Smooth muscle cell (in vitro differentiated cells): ENCODE data around the gene JDP2. TPM values are rescaled to one million over a fixed set of nuclear protein-coding genes. Genes with fewer than 3 reads are reported as not detected.

Experiments
- DNase-seq: peaks from one replicate; lab custom pipeline; 2025; ENCODE audit not compliant: unreplicated experiment; lab: John Stamatoyannopoulos, UW
- H2AFZ ChIP-seq: fragments of 200-600 bp; sonication (generic); 2 replicates; pipeline ENCODE4 v1.6.0; 2016; ENCODE audit warnings: antibody characterized with exemption, low read depth, mild to moderate bottlenecking
- H3F3A ChIP-seq: fragments of 200-600 bp; sonication (generic); 2 replicates; pipeline ENCODE4 v1.6.0; 2017; ENCODE audit warnings: antibody characterized with exemption, low read depth
- H3K27ac ChIP-seq: fragments of 200-600 bp; sonication (generic); 2 replicates; pipeline ENCODE4 v1.5.1; 2016; ENCODE audit warnings: low read depth, mild to moderate bottlenecking
- H3K27me3 ChIP-seq: fragments of 200-600 bp; sonication (generic); 2 replicates; pipeline ENCODE4 v1.6.1; 2016; ENCODE audit warnings: low read depth, mild to moderate bottlenecking
- H3K36me3 ChIP-seq: fragments of 200-600 bp; sonication (generic); 2 replicates; pipeline ENCODE4 v1.5.1; 2016; ENCODE audit warnings: low read depth
- H3K4me1 ChIP-seq: fragments of 200-600 bp; sonication (generic); 2 replicates; pipeline ENCODE4 v1.5.1; 2016; ENCODE audit warnings: low read depth
- H3K4me2 ChIP-seq: fragments of 200-600 bp; sonication (generic); 2 replicates; pipeline ENCODE4 v1.6.0; 2016; ENCODE audit warnings: mild to moderate bottlenecking
- H3K4me3 ChIP-seq: fragments of 200-600 bp; sonication (generic); 2 replicates; pipeline ENCODE4 v1.5.1; 2016; ENCODE audit warnings: mild to moderate bottlenecking
- H3K79me2 ChIP-seq: fragments of 200-600 bp; sonication (generic); 2 replicates; pipeline ENCODE4 v1.6.0; 2016; ENCODE audit warnings: low read depth, mild to moderate bottlenecking
- H3K9ac ChIP-seq: fragments of 200-600 bp; sonication (generic); 2 replicates; pipeline ENCODE4 v1.6.0; 2016; ENCODE audit warnings: low read depth
- H3K9me3 ChIP-seq: fragments of 200-600 bp; sonication (generic); replicated peaks from 2 replicates; pipeline ENCODE4 v1.5.1; 2016; ENCODE audit warnings: low read depth
- H4K20me1 ChIP-seq: fragments of 200-600 bp; sonication (generic); 2 replicates; pipeline ENCODE4 v1.6.0; 2016; ENCODE audit warnings: low read depth
- WGBS: methylation state at CpG from one replicate; pipeline ENCODE4 v1.1.7; 2016; ENCODE audit warnings: low lambda C conversion rate; 5-methylcytosine and 5-hydroxymethylcytosine counted together
- polyA plus RNA-seq: library from polyadenylated mRNA; unstranded; fragments of >200 nt; fragmentation: Nextera tagmentation; extraction: Ambion mirVana; gene quantifications from 2 replicates; pipeline ENCODE4 v1.2.1, GENCODE V29; 2016
- total RNA-seq: library from RNA; depleted of rRNA; stranded (reverse); fragments of >200 nt; gene quantifications from 2 replicates; pipeline ENCODE4 v1.2.3, GENCODE V29; 2014
- TF ChIP-seq, protein P1 (sequence below): fragments of 200-600 bp; sonication (generic); IDR thresholded peaks from 2 replicates; pipeline ENCODE4 v1.5.1; 2017; ENCODE audit warnings: borderline replicate concordance, mild to moderate bottlenecking, antibody characterized with exemption; ENCODE audit not compliant: insufficient read depth, poor library complexity, severe bottlenecking

Gene JDP2
- total and polyA plus RNA-seq, 2 experiments from 2014 or later, result 70.3 to 126 TPM

DNA sequence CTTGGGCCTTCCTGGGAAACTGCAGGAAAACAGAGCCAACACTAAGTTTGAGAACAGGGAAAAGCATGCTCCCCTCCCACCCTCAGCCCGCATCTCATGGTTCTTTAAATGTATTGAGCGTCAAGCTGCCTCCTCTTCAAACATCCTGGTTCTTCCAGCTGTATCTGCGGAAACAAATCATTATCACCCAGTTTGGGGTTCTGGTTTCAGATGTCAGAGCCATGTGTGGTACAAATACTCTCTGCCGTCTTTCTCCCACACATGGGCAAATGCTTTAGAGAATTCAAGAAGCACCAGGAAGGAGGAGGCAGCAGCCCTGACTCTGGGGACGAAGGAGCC, 29.1 kb downstream of the JDP2 start:
- H3K27ac ChIP-seq, result peak overlapping the region; percentile 3
- H3K4me3 ChIP-seq, result no peak overlapping the region
- peaks cover 35% of the 10 kb centered on the region for H3K4me1 ChIP-seq
- H3K36me3 ChIP-seq, result no peaks in the 10 kb centered on the region
- H4K20me1 ChIP-seq, result peaks cover 98% of the 10 kb centered on the region
- H3K4me2 ChIP-seq, result no peak overlapping the region
- 63% methylated on average over 5 of the region's 5 CpGs for WGBS
- no peaks in the 10 kb centered on the region for H3F3A ChIP-seq
- TF ChIP-seq, protein P1, sequence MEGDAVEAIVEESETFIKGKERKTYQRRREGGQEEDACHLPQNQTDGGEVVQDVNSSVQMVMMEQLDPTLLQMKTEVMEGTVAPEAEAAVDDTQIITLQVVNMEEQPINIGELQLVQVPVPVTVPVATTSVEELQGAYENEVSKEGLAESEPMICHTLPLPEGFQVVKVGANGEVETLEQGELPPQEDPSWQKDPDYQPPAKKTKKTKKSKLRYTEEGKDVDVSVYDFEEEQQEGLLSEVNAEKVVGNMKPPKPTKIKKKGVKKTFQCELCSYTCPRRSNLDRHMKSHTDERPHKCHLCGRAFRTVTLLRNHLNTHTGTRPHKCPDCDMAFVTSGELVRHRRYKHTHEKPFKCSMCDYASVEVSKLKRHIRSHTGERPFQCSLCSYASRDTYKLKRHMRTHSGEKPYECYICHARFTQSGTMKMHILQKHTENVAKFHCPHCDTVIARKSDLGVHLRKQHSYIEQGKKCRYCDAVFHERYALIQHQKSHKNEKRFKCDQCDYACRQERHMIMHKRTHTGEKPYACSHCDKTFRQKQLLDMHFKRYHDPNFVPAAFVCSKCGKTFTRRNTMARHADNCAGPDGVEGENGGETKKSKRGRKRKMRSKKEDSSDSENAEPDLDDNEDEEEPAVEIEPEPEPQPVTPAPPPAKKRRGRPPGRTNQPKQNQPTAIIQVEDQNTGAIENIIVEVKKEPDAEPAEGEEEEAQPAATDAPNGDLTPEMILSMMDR, result no peak
- H3K9me3 ChIP-seq, result no peaks in the 10 kb centered on the region
- no peaks in the 10 kb centered on the region for H3K27me3 ChIP-seq
- H3K9ac ChIP-seq, result no peak overlapping the region
- no peak for DNase-seq
- H3K79me2 ChIP-seq, result peaks cover 84% of the 10 kb centered on the region
- no peak overlapping the region for H2AFZ ChIP-seq

DNA sequence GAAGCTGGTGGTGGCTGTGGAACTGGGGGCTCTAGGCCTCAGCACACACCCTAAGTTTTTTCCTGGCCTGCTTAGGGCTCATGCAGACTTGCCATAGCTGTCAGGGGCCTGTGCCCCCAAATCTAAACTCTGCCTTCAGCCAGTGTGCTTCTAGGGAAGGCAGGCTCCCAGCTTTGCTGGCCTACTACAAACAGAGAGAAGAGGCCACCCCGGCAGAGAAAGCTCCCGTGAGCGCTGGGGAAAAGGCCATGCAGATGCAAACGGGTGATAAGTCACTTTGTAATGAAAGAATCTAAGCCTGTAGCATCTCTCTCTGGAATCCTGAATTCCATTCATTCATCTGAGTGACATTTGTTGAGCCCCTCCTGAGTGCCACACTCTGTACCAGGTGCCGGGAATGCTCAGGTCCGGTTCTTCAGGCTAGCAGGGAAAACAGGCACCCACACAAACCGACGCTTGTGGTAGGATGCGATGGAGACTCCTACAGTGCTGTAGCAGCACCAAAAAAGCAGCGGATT, 29.9 kb downstream of the JDP2 start:
- 70% methylated on average over 10 of the region's 10 CpGs for WGBS
- H3K79me2 ChIP-seq, result peaks cover 91% of the 10 kb centered on the region
- H3K36me3 ChIP-seq, result no peaks in the 10 kb centered on the region

DNA sequence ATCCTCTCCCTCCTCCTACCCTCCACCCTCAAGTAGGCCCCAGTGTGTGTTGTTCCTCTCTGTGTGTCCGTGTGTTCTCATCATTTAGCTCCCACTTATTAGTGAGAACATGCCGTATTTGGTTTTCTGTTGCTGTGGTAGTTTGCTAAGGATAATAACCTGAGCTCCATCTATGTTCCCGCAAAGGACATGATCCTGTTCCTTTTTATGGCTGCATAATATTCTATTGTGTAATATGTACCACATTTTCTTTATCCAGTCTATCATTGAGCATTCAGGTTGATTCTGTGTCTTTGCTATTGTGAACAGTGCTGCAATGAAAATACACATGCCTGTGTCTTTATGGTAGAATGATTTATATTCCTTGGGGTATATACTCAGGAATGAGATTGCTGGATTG, 30.5 kb downstream of the JDP2 start:
- no peak overlapping the region for H3K27ac ChIP-seq
- peaks cover 22% of the 10 kb centered on the region for H3K4me1 ChIP-seq
- H3K27me3 ChIP-seq, result no peaks in the 10 kb centered on the region
- H3F3A ChIP-seq, result no peaks in the 10 kb centered on the region
- no peak overlapping the region for H3K9ac ChIP-seq
- DNase-seq, result no peak
- H3K4me3 ChIP-seq, result no peak overlapping the region
- H3K79me2 ChIP-seq, result peaks cover 96% of the 10 kb centered on the region
- no peaks in the 10 kb centered on the region for H3K9me3 ChIP-seq
- WGBS, result 97% methylated on average over 3 of the region's 3 CpGs
- no peak overlapping the region for H2AFZ ChIP-seq
- H3K36me3 ChIP-seq, result no peaks in the 10 kb centered on the region
- TF ChIP-seq, protein P1, result no peak
- no peak overlapping the region for H3K4me2 ChIP-seq
- peaks cover 100% of the 10 kb centered on the region for H4K20me1 ChIP-seq

More for the DNA sequence above, 29.9 kb downstream of the JDP2 start:
- TF ChIP-seq, protein P1, result no peak
- DNase-seq, result no peak
- Histone ChIP-seq H3K27me3 (no peaks in the 10 kb centered on the region), H3K9ac (no peak overlapping the region), H3K4me3 (no peak overlapping the region), H3K4me1 (peaks cover 28% of the 10 kb centered on the region), H3F3A (no peaks in the 10 kb centered on the region), H3K27ac (no peak overlapping the region), H3K4me2 (no peak overlapping the region), H2AFZ (no peak overlapping the region), H4K20me1 (peaks cover 98% of the 10 kb centered on the region), H3K9me3 (no peaks in the 10 kb centered on the region)

DNA sequence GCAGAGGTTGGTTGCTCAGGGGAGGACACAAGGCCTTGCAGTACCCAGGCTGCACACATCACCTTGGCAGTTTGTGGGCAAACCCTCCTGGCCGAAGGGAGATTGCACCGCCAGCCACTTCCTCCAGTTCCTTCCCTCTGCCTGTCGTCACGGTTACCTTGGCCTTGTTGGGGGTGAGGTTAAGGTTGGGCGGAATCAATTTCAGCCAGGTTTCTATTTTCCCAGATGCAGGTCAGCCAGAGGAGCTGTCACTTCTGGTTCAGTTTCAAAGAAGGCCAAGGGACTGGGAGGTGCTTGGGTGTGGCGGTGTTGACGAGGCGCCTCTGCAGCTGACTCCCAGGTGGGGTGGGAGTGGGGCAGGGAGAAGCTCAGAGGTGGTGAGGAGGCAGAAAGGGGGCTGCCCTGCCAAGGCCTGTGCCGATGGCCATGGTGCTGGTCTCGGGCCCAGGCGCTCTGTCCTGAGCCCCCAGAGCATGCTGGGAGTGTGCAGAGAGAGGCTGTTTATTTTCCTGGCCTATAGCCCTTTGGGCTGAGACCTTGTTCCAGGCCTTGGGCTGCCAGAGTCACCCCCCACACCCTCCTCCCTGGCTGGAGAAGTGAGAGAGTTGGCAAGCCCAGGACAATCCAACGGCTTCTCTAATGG, 31.4 kb downstream of the JDP2 start:
- H4K20me1 ChIP-seq, result peaks cover 100% of the 10 kb centered on the region
- no peak overlapping the region for H3K9ac ChIP-seq
- no peak for DNase-seq
- 94% methylated on average over 12 of the region's 12 CpGs for WGBS
- H3K4me1 ChIP-seq, result peaks cover 16% of the 10 kb centered on the region
- H3K4me2 ChIP-seq, result no peak overlapping the region
- H3F3A ChIP-seq, result no peaks in the 10 kb centered on the region
- H3K27me3 ChIP-seq, result no peaks in the 10 kb centered on the region
- H3K9me3 ChIP-seq, result no peaks in the 10 kb centered on the region
- H2AFZ ChIP-seq, result no peak overlapping the region
- no peak overlapping the region for H3K4me3 ChIP-seq
- no peak overlapping the region for H3K27ac ChIP-seq
- no peaks in the 10 kb centered on the region for H3K36me3 ChIP-seq
- H3K79me2 ChIP-seq, result peaks cover 94% of the 10 kb centered on the region
- TF ChIP-seq, protein P1, result no peak
